ENCODE measurements around the gene CNPY1. TPM values are rescaled to one million over a fixed set of nuclear protein-coding genes. Genes with fewer than 3 reads are reported as not detected.

CNPY1 gene
- total RNA-seq, 2 donors from 2014 or later: not detected

DNA sequence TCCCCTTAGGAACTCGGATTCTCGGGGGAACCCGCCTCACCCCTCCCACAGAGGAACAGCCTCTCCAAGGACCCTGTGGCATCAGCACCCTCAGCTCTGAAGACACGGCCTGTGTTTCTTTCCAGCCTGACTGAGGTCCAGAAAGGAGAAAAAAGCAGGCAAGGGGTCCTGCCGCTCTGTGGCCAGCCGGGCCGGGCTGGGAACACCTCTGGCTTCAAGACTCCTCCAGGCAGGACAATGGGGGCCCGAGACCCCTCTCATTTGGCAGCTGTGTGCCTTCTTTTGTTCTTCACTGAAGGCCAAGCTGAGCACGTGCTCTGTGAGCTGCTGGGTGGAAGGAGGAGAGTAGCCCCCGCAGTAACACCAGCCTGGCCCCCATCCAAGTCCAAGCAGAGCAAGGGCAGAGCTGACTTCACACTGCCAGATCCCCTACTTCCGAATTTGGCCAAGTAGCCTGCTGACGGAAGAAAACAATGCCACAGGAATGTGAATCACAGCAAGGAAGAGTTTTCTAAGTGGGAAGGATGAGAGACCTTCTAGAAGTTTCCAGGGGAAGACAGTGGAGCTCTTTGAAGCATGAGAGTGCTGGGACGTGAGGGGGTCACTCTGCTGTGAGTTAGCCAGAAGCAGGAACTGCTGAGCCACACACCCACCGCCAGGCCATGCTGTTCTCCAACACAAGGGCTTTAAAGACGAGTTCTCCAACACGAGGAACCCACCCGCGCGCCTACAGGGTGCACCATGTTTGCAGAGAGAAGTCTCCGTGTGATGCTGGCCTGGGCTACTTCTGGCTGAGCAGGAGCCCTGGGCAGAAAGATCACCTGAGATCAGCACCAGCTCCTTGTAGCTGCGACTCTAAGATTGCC lies 3.1 kb downstream of the CNPY1 start:
- intact Hi-C loops (cut with DNase I, micrococcal nuclease): no loop called here
- no peak for ATAC-seq
- DNase-seq: no peak

DNA sequence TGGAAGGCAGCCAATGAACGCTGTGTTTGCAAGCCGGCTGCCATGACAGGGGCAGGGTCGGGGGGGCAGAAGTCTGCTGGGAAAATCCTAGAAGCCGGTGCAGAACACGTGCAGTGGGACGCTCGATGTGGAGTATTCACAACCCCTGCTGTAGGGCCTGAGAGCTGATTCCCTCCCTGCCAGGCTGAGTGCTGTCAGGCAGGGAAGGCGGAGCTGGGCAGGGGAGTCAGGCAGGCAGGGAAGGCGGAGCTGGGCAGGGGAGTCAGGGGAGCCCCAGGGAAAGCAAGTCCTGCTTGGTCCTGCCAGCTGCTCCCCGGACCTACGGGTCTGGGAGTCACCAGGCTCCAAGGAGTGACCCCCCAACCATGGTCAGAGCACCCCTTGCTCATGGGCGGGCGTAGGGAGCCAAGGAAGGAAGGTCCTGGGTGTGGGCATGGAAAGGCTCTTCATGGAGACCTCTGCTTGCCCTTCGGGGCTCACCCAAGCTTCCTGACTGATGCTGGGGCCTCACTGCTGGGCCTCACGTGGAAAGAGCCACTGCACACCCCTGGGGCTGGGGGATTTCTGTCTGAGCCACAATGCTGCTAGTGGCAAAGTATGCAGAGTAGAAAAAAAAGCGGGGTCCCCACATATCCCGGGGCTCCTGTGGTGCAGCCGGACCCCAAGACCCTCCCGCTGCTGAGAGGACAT lies 4.2 kb downstream of the CNPY1 start:
- intact Hi-C loops (cut with DNase I, micrococcal nuclease): no loop called here
- ATAC-seq (no peak), DNase-seq (no peak)

DNA sequence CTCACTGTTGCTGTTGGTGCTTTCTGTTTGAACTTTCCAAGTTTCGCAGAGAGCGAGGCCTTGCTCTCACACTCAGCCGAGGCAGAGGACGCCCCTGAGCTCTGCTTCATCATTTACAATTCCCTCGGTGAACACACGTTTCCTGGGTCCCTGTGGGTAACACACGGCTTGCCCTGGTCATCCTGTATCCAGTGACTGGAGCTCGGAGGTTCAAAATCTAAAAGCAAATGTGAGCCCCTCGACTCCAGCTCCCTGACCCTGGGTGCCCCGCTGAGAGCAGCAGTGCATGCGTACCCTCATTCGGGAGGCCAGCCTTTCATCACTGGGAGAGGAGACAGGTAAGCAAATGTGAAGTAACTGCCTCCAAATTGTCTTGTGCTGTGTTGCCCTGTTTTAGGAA lies 5.8 kb downstream of the CNPY1 start:
- DNase-seq (no peak), ATAC-seq (no peak)
- intact Hi-C loops (cut with DNase I, micrococcal nuclease): no loop called here

DNA sequence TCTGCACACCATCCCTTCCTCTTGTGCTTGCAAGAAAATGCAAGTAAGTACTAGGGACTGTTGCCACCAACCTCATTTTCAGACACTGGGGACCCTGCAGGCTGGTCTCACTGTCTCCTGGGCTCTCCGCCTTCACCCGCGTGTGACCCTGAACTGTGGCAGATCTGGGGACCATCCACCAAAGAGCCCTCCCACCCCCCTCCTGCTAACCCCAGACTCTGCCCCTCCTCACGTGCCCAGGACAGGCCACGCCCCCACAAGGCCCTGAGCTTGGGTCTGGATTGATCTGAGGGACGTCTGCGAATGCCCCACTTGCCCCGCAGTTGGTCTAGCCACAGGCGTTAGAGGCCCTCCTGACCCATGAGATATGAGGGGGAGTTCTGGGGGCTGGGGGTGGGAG lies 8.1 kb downstream of the CNPY1 start:
- intact Hi-C loops (cut with DNase I, micrococcal nuclease): no loop called here
- ATAC-seq (no peak), DNase-seq (no peak)

DNA sequence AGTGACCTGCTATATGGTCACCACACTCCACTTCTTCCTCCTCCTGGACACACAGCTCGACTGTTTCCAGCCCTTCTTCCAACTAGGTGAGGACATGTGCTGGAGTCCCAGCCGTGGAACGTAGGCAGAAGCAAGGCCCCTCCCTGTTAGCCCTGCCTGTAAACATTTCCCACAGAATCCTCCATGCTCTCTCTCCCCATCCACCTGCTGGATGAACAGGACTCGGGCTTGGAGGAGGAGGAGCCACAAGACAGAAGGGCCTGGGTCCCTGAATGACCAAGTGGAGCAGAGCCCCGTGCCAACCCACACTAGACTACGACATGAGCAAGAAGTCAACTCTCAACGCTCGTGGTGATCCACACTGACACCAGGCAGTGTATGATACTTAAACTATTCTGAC lies 9.9 kb downstream of the CNPY1 start:
- DNase-seq (no peak), ATAC-seq (no peak)

DNA sequence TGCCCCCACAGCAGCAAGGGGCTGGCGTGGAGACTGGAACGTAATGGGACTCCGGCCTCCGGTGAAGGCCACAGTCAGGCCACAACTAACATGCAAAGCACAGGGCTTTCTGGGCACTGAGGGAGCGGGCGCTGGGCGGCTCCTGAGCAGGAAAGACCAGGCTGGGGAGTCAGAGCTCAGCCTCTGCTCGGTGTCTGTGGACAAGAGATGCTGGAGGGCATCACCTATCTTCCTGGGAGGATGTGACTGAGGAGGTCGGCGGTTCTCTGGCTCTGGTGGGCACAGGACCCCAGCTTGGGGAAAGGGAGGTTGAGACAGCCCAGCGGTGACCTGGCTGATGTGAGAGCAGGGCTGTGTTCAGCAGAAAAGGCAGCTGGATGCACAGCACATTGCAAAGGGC lies 11.7 kb downstream of the CNPY1 start:
- no peak for DNase-seq
- no peak for ATAC-seq

More for the DNA sequence above, 9.9 kb downstream of the CNPY1 start:
- intact Hi-C loops (cut with DNase I, micrococcal nuclease): no loop called here

DNA sequence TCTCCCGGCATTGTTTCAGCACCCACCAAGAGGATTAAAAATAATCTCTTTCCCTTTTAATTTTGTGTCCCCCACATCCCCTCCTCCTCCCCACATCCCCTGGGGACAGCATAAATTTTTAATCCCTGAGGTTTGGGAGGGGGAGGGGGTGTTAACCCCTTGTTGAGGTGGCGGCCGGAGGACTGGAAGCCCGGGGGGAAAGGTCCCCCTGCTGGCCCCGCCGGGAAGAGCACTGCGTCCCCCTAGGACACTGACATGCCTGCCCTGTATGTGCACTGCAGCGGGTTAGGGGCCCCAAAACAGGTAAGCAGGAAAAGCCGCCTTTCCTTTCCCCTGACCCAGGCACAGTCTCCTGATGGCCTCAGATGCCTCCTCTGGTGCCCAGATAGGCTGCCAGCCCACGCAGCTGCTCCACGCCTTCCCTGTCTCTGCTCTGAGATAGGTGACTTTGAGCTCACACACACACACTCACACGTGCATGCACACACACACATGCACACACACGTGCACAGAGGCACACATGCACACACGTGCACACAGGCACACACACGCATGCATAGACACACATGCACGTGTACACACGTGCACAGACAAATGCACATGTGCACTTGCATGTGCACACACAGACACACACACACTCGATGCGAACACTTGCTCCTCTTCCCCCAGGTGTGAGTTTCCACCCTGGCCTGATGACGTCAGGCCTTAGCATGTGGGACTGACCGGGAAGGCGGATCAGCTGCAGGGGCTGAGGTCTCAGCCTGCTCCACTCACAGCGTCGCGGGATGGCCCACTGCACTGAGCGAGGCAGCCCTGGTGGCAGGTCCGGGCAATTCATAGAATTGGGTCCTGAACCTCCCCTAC lies 12.3 kb downstream of the CNPY1 start:
- peak; percentile 32 for ATAC-seq
- peak in 1 of 2 donors; percentile 26 for DNase-seq
- intact Hi-C loops (cut with DNase I, micrococcal nuclease): no loop called here

More for the DNA sequence above, 11.7 kb downstream of the CNPY1 start:
- intact Hi-C loops (cut with DNase I, micrococcal nuclease): no loop called here

DNA sequence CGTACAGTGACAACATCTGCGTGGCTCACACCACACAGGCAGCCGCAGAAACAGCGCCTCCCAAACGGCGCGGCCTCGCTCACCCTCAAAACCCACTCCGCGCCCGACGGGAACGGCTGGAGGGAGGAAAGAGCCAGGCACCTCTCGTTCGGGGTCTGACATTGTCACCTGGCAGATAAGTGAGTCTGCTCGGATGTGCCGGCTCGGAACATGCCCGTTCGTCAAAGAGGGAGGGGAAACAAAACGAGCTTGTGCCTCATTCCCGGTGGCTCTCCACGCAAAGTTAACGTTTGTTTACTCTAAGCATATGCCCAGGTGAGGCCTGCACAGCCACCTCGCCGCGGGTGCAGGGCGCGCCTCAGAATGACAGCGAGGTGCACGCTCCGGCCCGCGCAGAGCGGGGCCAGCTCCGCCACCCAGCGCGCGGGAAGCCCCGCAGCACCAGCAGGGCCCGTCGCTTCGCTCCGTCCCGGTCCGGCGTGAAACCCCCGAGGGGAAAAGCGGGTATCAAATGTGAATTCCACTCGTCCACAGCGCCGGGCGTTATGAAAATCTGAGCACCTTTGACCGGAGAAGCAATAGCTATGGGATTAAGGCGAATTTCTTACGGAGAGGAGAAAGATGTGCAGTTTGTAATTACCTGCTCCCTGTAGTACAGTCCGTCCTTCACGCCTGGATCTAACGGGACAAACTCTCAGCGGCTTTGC lies 13.1 kb downstream of the CNPY1 start:
- peak; percentile 45 for ATAC-seq
- DNase-seq: no peak
- intact Hi-C loops (cut with DNase I, micrococcal nuclease): no loop called here

DNA sequence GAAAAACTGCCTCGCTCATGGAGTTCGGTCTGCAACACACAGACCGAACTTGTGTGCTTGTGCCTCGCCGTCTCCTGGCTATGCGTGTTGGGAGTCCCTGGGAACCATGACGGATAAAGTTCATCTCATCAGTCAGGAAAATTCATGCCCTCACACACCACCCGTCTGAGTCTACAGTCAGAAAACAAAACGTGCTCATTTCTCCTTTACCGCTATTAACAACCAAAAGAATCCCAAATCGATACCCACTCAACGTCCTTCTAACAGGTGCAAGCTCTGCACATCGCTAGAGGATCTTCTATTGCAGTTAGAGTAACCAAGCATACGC lies 13.6 kb downstream of the CNPY1 start:
- ATAC-seq (no peak), DNase-seq (no peak)
- intact Hi-C loops (cut with DNase I, micrococcal nuclease): no loop called here

DNA sequence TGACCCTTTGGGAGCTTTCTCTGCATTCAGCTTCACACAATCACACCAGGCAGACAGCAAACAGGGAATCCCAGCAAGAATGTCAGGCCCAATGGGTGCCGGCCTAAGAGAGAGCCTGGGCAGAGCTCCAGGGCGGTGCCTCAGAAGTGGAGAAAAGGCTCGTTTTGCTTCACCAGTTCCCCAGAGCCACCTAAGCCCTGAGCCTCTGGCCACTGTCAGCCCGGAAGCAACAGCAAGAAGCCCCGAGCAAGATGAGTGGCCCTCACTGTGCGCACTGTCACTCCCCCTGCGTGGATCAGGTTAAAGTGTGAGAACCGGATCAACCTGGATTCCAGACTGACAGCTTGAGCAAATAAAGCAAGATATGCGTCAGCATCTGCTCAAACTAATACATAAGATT lies 14.7 kb downstream of the CNPY1 start:
- ATAC-seq: no peak

DNA sequence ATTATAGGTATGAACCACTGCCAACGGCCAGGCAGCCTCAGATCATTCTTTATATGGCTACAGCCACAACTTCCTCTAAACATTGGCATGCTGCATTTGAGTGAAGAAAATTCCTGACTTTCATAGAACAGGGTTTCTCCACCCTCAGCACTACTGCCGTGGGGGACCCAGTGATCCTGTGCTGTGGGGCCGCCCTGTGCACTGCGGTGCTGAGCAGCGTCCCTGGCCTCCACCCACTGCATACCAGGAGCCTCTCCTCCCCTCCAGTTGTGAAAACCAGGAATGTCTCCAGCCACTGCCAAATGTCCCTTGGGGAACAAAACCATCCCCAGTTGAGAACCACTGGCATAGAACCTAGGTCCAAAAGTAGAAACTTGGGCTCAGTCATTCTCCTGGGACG lies 15.8 kb downstream of the CNPY1 start:
- DNase-seq: no peak
- intact Hi-C loops (cut with DNase I, micrococcal nuclease): no loop called here
- no peak for ATAC-seq

More for the DNA sequence above, 14.7 kb downstream of the CNPY1 start:
- intact Hi-C loops (cut with DNase I, micrococcal nuclease): no loop called here
- peak in 1 of 2 donors; percentile 4 for DNase-seq

DNA sequence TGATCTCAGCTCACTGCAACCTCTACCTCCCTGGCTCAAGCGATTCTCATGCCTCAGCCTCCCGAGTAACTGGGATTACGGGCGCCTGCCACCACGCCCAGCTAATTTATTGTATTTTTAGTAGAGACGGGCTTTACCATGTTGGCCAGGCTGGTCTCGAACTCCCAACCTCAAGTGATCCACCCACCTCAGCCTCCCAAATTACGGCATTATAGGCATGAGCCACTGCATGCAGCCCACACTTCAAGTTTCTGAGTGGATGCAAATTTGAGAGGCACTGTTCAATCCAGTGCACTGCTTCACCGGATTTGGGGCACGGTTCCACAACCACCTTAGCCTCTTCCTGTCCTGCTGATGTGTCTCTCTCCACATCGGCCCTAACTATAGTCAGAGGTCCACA lies 16.5 kb downstream of the CNPY1 start:
- no peak for ATAC-seq
- DNase-seq: no peak
- intact Hi-C loops (cut with DNase I, micrococcal nuclease): no loop called here

DNA sequence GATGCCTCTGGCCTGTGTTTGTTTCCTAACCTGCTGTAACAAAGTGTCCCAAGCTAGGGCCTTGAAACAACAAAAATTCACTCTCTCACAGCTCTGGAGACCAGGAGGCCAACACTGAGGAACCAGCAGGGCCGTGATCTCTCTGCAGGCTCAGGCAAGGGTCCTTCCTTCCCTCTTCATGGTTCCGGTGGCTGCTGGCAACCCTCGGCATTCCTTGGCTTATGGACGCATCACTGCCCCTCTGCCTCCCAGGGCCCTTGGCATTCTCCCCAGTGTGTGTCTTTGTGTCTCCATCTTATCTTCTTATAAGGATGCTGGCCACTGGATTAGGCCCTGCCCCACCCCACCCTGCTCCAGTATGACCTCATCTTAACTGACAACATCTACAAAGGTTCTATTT lies 17.0 kb downstream of the CNPY1 start:
- DNase-seq (peak in 1 of 2 donors; percentile 1), ATAC-seq (no peak)
- intact Hi-C loops (cut with DNase I, micrococcal nuclease): no loop called here

DNA sequence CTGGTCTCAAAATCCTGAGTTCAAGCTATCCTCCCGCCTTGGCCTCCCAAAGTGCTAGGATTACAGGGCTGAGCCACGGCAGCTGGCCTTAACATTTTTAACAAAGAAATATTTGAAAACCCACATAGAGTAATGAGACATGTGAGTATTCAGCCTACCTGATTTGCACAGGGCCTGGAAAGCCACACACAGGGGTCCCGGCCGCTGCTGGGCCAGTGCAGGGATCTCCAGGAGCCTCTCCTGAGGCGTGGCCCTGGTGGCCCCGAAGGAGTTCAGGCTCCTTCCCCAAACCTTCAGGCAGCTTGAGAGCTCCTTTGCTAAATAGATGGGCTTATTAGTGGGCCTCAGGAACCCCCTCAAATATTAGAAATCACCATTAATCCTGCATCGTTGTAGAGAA lies 18.7 kb downstream of the CNPY1 start:
- DNase-seq: no peak
- intact Hi-C loops (cut with DNase I, micrococcal nuclease): no loop called here
- ATAC-seq: no peak

DNA sequence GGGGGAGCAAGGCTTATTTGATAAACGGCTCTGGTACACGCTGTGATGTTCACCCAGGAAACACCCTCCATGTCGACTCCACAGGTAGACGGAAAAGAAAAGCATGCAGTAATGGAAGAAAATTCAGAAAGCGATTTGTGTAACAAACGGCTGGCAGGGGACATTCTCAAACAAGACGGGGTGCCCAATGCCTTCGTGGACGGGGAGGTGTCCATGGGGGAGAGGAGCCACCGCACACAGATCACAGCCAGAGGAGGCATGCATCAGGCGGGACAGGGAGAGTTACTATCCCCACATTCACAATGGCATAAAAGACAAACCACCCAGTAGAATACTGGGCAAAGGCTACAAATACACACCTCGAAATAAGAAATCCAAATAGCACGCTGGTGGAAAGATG lies 20.1 kb downstream of the CNPY1 start:
- ATAC-seq: no peak

DNA sequence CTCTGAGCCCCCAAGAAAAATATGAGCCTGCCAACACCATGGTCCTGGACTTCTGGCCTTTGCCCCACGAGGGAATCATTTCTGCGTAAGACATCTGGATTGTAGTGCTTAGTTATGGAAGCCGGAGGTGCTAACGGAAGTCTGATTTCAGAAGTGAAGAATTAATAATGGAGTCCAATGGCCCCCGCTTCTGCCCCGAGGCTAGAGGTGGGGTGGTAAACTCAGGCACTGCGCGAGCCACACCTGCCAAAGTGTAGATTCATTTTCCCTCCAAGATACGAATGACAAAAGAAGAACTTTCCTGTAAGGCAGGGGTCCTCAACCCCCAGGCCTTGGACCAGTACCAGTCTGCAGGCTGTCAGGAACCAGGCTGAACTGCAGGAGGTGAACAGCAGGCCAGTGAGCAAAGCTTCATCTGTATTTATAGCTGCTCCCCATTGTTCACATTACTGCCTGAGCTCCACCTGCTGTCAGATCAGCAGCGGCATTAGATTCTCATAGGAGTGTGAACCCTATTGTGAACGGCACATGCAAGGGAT lies 22.3 kb downstream of the CNPY1 start:
- ATAC-seq: no peak
- intact Hi-C loops (cut with DNase I, micrococcal nuclease): no loop called here
- no peak for DNase-seq

More for the DNA sequence above, 20.1 kb downstream of the CNPY1 start:
- no peak for DNase-seq
- intact Hi-C loops (cut with DNase I, micrococcal nuclease): no loop called here

DNA sequence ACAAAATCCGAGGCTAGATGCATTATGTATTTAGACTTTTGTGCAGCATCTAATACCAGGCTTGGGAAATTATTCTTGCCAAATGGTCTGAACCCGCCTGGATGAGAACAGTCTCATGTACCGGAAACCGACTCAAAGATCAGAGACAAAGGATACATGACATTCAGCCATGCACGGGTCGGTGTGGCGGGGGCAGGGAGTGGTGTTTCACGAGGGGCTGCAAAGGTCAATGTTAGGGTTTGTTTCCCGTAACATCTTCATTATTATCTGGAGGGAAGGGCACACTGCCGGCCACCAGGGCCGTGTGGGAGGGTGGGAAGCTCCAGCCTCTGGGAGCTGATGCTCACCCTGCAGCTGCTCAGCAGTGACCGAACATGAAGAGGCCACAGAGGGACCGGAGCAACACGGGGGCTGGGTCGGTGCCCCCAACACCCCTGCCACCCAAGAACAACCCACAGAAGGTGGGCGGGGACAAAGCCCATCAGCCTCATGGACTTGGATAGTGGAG lies 23.1 kb downstream of the CNPY1 start:
- no peak for DNase-seq
- no peak for ATAC-seq
- intact Hi-C loops (cut with DNase I, micrococcal nuclease): no loop called here

DNA sequence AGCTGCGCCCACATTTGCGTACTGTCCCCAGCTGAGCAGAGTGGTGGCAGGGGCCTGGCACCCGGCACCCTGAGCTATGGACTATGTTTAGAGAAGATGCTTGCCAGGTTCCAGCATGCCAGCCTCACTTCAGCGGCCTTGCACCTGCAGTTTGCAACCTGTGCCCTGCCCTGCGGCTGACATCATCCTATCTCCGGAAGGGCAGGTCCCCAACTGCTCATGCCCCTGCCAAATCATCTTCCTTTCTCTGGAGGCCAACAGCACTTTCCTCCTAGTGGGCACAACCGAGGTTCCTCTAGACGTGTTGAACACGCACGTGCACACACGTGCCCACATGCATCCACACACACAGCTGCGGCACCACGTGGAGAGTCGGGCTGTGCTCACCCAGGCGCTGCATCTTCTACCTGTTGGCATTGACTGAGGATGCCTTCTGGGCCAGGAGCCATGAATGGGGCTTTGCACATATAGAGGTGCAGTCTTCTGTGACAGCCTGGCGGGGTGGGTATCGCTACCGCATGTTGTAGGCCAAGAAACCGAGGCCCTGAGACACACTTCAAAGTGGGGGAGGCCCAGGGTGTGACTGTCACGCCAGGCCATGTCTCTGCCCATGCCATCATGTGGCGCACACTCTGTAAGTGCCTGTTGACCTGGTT lies 24.5 kb downstream of the CNPY1 start:
- DNase-seq (no peak), ATAC-seq (no peak)
- intact Hi-C loops (cut with DNase I, micrococcal nuclease): no loop called here
